ENCODE measurements around the gene LRP1B.

The LRP1B gene

DNA sequence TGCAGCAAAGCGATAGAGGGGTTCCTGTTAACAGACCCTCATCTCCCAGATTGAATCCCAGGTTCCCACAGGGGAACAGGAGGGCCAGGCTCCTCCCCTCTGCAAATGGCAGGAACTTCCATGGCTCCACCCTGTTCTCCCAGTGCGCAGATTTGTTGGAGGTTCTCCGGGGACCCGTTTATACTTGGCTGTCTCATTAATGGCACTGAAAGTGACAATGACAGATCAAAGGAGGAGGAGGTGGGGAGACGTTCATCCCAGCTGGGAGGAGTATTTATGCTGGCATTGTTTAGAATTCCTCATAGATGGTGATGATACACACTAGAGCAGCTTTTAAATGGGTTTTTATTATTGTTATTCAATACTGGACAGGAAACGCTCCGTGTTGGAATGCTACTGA, 186.9 kb downstream of the LRP1B start:
- DNase-seq, result no peak

- DNase-seq, result no peak
These were observed 188.6 kb downstream of the LRP1B start for GRCh38 chr2:141942006-141942789.

GRCh38 chr2:141941210-141941714, 189.6 kb downstream of the LRP1B start:
- DNase-seq, result no peak

- no peak for DNase-seq
These were observed 190.1 kb downstream of the LRP1B start for GRCh38 chr2:141940709-141941108.

GRCh38 chr2:141933226-141933625, 197.6 kb downstream of the LRP1B start:
- no peak for DNase-seq

DNA sequence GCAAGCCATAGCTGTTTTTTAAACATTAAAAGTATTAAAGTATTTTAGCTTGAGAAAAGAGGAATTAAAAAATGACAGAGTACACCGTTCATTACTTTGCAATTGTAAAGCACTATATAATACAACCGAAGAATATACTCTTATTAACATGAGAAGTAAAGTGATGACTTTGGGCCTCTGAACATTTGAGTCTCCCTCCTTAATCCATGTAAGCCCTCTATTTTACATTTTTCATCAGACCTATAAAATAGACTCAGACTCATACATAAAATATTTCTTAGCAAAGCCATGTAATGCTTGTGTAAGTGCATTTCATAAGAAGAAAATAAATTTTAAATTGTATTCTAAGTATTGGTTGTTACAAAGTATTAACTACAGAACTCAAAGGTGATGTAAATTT, 198.6 kb downstream of the LRP1B start:
- no peak for DNase-seq

DNA sequence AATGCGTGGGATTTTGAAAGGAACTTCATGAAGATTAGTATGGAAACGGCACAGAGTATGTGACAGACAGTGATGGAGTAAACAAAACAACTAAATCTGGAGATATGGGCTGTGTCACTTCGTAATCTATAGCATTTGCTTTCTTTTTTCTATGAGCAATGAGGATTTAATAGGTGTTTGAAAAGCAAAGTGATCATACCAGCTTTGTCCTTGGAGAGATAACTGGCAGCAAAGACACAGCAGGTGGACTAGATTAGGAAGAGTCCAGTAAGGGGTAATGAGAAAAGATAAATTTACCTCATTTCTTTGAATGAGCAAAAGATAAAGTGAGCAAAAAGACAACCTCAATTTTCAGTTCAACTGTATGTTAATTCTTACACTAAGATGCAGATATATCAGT, 199.0 kb downstream of the LRP1B start:
- no peak for DNase-seq

DNA sequence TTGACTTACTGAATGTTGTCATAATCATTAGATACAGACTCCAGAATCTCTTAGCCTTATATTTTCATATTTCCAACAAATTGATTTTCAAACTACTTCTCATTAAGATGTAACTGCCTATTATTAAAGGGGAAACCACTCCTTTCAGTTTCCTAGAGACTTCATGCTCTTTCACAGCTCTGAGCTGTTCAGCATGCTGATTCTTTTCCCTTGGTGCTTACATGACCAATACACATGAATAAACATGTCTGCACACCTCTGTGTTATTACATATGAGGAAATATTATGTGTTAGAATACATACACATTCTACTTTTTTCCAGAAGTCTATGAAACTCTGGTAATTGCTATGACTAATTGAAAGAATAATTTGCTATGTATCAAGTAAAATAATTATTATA, 200.0 kb downstream of the LRP1B start:
- DNase-seq, result no peak

DNA sequence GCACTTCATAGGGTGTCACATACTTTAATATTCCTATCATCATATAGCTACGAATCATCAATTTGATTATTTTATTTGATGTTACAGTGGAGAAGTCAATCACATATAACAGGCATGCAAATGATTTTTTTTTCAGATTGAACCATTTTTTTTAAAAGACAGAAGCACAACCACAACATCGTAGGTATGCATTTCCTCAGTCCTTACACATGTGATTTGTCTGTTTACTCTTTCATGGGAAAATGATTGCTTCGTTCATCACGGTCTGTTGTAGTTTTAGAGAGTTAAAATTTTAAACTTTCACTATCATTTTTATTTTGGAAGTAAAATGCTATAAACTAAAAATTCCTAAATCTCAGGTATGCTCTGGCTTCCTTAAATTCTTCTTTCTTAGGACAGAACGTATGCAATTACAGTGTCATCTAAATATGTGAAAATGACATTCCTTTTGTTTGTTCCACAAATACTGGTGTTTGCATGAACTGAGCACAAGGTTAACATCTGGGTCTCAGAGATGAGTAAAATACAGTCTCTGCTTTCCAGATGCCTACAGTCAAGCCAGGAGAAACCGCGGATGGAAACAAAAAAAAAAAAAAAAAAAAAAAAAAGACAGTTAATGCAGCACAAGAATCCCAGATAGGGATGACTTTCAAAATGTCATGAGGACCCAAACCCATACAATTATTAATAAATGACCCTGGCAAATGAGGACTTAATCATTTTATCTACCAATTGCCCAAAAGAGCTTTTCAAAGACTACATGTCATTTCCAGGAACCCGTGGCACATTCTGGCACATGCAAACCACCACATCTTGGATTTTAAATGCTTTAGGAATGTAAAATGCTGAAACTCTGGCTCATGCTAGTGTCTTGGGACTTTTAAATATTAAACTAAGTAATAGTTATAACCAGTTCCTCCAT, 201.2 kb downstream of the LRP1B start:
- DNase-seq, result no peak

- DNase-seq, result no peak
These were observed 202.3 kb downstream of the LRP1B start for GRCh38 chr2:141928476-141928875.

GRCh38 chr2:141927536-141927935, 203.3 kb downstream of the LRP1B start:
- DNase-seq, result no peak

DNA sequence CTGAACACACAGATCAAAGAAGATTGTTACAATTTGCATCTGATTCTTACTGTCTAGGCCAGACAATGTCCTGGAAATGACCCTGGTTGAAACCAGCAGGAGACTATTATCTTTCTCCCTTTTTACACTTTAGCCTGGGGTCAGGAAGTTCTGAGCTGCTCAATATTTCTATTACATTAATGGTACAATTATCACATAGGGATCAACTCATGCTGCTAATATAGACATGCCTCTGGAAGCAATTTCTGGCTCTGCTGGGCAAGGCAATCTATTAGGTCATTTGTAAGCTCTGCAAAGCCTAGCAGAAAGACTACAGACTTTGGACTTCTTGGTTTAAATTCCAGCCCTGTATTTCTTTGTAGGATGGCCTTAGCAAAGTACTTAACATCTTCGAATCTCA, 205.3 kb downstream of the LRP1B start:
- no peak for DNase-seq

DNA sequence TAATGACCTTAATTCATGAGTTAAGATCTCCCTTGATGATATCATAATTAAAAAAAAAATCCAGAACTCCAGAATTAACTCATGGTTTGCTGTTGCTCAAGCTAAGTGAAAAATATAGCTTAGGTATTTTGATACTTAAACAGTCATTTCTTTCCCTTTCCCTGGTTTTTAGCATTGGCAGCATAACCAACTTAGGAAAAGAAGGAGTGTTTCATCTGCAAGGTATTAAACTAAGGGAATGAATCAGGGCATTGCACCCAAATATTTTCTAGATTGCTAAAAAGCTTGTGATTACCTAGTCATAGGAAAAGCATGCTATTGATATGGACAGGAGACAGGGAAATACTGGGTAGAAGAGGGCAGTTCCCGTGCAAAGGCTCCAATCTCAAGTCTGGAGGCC, 207.2 kb downstream of the LRP1B start:
- no peak for DNase-seq

DNA sequence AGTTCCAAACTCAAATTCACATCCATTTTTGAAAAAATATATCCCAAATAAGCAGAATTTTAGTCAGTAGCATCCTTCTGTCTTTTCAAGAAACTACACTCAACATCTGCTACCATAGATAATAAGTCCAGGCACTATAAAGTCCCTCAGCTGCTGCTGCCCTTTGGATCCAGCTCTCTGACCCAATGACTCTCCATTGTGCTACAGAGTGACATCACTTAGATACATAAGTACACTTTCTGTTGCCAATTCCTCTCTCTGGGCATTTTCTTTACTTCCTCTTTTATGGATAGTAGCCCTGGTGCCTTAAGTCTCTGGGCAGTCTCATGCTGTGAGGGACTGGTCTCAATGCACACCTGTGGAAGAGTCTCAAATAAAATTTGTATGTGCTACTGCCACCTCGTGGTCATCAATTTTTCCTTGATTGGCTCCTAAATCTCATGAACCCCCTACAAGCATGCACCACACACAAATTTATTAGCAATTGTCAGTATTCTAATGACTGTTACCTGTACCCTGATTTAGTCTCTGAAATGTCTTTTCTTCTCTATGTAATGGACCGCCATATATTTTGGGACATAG, 219.2 kb downstream of the LRP1B start:
- no peak for DNase-seq

DNA sequence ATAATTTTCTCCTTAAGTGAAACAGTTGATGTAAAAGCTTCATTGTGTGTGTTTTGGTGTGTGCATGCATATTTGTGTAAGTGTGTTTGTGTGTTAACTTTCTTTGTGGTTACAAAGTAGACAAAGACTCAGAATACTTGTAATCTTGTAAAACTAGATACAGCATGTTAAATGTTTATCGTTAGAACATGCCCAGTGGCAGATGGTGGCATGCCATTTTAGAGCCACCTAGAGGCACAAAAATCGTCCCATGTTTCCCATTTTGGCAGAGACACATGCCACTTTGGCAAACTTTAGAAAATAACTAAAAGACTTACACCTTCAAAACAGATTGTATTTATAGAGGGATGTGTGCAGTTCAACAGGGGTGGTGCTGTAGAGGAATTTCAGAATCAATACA, 224.1 kb downstream of the LRP1B start:
- no peak for DNase-seq

DNA sequence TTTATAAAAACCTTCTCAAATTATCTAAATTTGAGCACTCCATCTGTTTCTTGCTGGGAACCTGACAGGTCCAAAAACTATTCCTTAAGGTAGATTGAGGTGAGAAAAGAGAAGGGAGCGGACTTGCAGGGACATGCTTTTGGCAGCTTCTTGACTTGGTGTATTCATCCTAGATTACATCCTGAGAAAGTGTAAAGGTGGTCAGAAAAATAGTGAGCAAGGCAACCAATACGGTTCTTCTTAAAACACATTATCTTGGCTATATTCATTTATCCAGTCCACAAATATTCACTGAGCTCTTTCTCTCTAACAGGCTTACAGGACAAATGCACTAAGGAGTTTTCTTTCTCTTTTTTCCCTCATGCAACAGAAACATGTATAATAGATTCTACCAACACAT, 230.0 kb downstream of the LRP1B start:
- no peak for DNase-seq

GRCh38 chr2:141899740-141900139, 231.1 kb downstream of the LRP1B start:
- DNase-seq, result no peak

- no peak for DNase-seq
These were observed 241.0 kb downstream of the LRP1B start for GRCh38 chr2:141889788-141890187.

- DNase-seq, result no peak
These were observed 241.7 kb downstream of the LRP1B start for GRCh38 chr2:141888987-141889555.

DNA sequence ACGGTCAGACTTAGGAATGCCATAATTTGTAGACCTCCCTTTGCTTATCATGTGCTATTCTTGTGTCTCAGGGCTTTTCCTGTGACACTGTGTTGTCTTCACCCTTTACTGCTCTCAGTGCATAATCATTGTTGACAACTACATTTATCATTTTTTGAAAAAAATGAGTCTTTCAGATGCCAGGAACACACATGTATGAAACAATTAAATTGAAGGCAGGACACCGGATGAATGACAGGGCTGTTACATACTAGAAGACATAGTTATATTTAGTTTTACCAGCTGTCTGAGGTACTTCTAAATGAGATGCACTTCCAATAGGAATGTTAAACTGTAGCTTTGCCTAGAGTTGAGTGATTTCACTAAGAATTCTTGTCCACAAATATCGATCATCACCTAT, 243.5 kb downstream of the LRP1B start:
- no peak for DNase-seq

DNA sequence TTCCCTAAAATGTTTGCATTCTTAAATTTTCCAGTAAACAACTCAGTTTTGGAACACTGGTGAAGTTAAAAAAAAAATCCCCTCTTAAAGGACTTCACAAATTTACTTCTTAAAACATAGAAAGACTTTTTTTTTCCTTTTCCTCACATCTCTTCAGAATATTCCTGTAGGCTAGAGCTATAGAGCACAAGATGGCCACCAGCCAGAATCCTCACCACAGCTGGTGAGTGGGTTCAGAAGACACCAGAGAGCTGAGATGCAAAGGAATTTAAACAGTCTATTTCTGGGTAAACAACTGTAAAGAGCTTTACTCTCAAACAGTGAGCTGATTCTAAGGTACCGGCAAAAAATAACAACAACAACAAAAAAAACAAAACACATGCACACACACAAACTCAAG, 252.8 kb downstream of the LRP1B start:
- no peak for DNase-seq

- no peak for DNase-seq
These were observed 258.7 kb downstream of the LRP1B start for GRCh38 chr2:141871913-141872634.

GRCh38 chr2:141869572-141869971, 261.2 kb downstream of the LRP1B start:
- DNase-seq, result no peak
